Activated CD8-positive, alpha-beta memory T cell treated with anti-CD3 and anti-CD28 coated beads, Interleukin-2, amount 10 ng/mL, durations not matched to agents 7 days and 5 days (primary cell): ENCODE results near the gene CDX1. TPM values are rescaled to one million over a fixed set of nuclear protein-coding genes. Genes with fewer than 3 reads are reported as not detected.

ENCODE experiments used
- ATAC-seq: fragments of 150-1000 bp; cut with Tn5 transposase; one replicate; pipeline ENCODE4 v1.10.0; 2021; ENCODE audit warnings: moderate library complexity
- CTCF ChIA-PET: fragments of 350-600 bp; sonication (Branson Sonifier 250); formaldehyde crosslinking; loops from one replicate; lab custom pipeline; 2021; ENCODE audit warnings: antibody characterized with exemption; lab: Charles Lee
- DNase-seq: peaks from one replicate; pipeline ENCODE4 v3.0.0-alpha.2; 2020
- H3K27ac Mint-ChIP-seq: one replicate; pipeline ENCODE4 v1.8.0; 2021; ENCODE audit warnings: mild to moderate bottlenecking, mixed read lengths
- H3K27me3 Mint-ChIP-seq: one replicate; pipeline ENCODE4 v1.8.0; 2021; ENCODE audit warnings: mixed read lengths
- H3K36me3 Mint-ChIP-seq: one replicate; pipeline ENCODE4 v1.8.0; 2021; ENCODE audit warnings: mild to moderate bottlenecking, mixed read lengths
- H3K4me1 Mint-ChIP-seq: one replicate; pipeline ENCODE4 v1.8.0; 2021; ENCODE audit warnings: mixed read lengths
- H3K4me3 Mint-ChIP-seq: one replicate; pipeline ENCODE4 v1.8.0; 2021; ENCODE audit warnings: mild to moderate bottlenecking, moderate library complexity, mixed read lengths
- H3K9me3 Mint-ChIP-seq: one replicate; pipeline ENCODE4 v1.8.0; 2022; ENCODE audit warnings: low read depth, mixed read lengths
- total RNA-seq, 2 experiments: library from RNA; stranded (reverse); gene quantifications; one replicate each; pipeline ENCODE4 v1.2.3, GENCODE V29; 2021

The CDX1 gene
- total RNA-seq, 2 experiments from 2014 or later = not detected

DNA sequence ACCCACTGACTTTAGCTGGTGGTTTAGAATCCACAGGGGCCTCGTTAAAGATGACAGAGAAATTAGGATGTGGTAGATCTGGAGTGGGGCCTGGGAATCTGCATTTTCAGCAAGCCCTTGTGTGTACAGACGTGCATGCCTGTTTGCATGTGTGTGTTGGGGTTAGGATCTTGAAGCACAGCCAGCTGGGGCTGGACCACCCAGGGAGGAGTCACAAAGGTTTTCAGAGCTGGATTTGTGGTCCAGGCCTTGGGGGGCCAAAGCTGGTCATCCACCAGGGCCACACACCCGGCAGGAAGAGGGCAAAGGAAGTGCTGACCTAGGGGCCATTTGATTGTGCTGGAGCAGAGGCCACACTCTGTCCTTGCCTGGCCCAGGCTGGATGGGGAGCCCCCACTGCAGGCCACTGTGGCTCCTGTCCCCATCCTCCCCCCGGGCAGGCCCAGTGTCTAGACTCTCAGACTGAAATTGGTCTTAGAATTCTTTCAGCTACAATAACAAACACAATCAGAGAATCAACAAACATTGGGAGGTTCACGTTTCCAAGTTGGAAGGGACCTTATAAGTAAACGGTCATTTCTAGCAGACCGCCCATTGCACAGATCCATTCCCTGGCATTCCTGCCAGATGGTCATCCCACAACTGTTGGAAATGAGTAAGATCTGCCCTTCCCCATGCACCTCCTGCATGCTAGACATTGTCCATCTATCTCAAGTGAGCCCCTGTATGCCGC, 10.3 kb downstream of the CDX1 start:
- Mint-ChIP-seq H3K4me1 (no peaks in the 10 kb centered on the region), H3K9me3 (no peaks in the 10 kb centered on the region), H3K27ac (no peak overlapping the region), H3K36me3 (no peaks in the 10 kb centered on the region), H3K27me3 (peaks cover 32% of the 10 kb centered on the region), H3K4me3 (no peak overlapping the region)
- ATAC-seq (no peak), DNase-seq (no peak)
- CTCF ChIA-PET = interaction anchor here (1.0 to 3.2 kb wide), 10 partner anchors 8 to 58 kb away, joined by 3 to 33 read pairs (median 4); partner anchors contain the start of gene PDGFRB

DNA sequence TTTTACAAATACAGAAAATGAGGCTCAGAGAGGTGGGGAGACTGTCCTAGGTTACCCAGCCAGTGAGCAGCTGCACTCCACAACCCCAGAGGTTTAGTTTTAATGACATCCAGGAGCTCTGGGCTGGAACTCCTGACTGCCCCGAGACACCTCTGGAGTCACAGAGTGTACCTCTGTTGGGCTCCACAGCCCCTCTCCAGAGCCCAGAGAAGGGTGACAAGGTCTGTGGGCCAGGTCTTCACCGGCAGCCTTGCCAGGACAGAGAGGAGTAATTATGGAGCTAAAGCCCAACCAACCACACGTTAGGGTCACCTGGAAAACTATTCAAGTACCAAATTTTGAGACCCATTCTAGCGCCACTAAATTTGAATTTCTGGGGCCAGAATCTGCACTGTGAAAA, 11.1 kb downstream of the CDX1 start:
- CTCF ChIA-PET = interaction anchor here (1.1 to 3.1 kb wide), 4 partner anchors 9 to 40 kb away, joined by 3 to 20 read pairs (median 6); partner anchors contain the start of gene PDGFRB
- H3K27me3 Mint-ChIP-seq = peaks cover 34% of the 10 kb centered on the region

DNA sequence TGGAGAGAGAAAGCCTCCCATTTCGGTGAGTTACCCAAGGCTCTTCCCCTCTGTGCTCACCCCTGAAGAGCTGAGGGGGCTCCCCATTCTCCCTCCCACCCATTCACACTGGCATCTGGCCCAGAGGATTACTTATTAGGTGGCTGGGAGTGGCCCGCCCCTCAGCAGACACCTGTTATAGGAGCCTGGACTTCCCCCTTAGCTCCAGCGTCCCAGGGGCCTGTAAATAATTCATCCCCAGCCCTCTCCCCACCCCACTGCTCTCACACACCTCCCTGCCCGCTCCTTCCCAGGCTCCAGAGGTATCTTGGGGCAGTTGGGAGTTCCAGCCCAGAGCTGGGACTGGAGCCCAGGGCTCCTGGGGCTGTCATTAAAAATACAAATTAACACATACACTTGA, 11.7 kb downstream of the CDX1 start:
- Mint-ChIP-seq H3K9me3 (no peaks in the 10 kb centered on the region), H3K27me3 (peaks cover 32% of the 10 kb centered on the region), H3K4me3 (no peak overlapping the region), H3K4me1 (no peaks in the 10 kb centered on the region), H3K36me3 (no peaks in the 10 kb centered on the region), H3K27ac (no peak overlapping the region)
- DNase-seq (no peak), ATAC-seq (no peak)
- CTCF ChIA-PET = interaction anchor here (1.1 to 3.1 kb wide), 4 partner anchors 10 to 40 kb away, joined by 3 to 20 read pairs (median 6); partner anchors contain the start of gene PDGFRB

More for the DNA sequence above, 11.1 kb downstream of the CDX1 start:
- Mint-ChIP-seq H3K36me3 (no peaks in the 10 kb centered on the region), H3K9me3 (no peaks in the 10 kb centered on the region), H3K27ac (no peak overlapping the region), H3K4me1 (no peaks in the 10 kb centered on the region), H3K4me3 (no peak overlapping the region)
- ATAC-seq (no peak), DNase-seq (no peak)

- DNase-seq (no peak), ATAC-seq (no peak)
- H3K9me3 Mint-ChIP-seq = no peaks in the 10 kb centered on the region
- no peak overlapping the region for H3K4me3 Mint-ChIP-seq
- CTCF ChIA-PET = interaction anchor here (2.4 kb wide), 1 partner anchor 11 kb away, joined by 8 read pairs; no protein-coding TSS in a partner anchor
- H3K36me3 Mint-ChIP-seq = no peaks in the 10 kb centered on the region
- H3K27me3 Mint-ChIP-seq = peaks cover 24% of the 10 kb centered on the region
- no peaks in the 10 kb centered on the region for H3K4me1 Mint-ChIP-seq
- H3K27ac Mint-ChIP-seq = no peak overlapping the region
These were observed 12.5 kb downstream of the CDX1 start for GRCh38 chr5:150179019-150179620.

DNA sequence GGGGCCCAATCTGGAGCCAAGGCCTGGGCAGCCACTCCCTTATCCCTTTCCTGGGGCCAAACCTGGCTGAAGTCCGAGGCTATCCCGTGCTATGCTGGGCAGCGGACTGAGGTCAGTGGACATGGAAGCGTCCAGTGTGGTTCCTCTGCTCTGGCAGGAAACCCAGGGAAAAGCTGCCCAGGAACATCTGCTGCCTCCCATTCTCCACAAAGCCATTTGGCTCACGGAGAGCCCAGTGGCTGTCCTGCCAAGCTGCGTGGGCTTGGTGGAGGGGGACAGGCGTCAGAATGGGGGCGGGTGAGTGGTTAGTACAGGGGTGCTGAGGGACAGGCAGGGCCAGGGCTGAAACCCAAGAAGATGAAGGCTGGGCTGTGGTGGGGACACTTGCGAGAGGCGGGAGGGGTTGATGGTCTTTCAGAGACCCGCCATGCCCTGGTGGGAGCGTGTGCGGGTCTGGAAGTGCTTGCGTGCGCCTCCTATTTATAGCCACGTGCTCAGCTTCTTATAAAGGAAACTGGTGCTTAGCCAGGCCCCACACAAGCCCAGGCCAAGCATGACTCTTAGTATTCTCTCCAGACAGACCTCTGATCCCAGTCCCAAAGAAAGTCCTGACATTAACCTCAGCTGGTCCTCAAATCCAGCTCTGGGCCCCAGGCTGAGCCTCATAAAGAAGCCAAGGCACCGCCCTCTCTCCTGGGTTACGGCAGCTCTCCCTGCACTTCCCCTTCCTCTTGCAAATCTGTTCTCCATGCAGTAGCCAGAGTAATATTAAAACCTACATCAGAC, 13.9 kb downstream of the CDX1 start:
- H3K4me3 Mint-ChIP-seq = no peak overlapping the region
- no peak for DNase-seq
- no peaks in the 10 kb centered on the region for H3K36me3 Mint-ChIP-seq
- no peak overlapping the region for H3K27ac Mint-ChIP-seq
- CTCF ChIA-PET = interaction anchor here (1.0 to 1.3 kb wide), 2 partner anchors 17 to 18 kb away, joined by 3 read pairs; no protein-coding TSS in a partner anchor
- H3K9me3 Mint-ChIP-seq = no peaks in the 10 kb centered on the region
- H3K27me3 Mint-ChIP-seq = peaks cover 24% of the 10 kb centered on the region
- ATAC-seq = no peak
- no peaks in the 10 kb centered on the region for H3K4me1 Mint-ChIP-seq

DNA sequence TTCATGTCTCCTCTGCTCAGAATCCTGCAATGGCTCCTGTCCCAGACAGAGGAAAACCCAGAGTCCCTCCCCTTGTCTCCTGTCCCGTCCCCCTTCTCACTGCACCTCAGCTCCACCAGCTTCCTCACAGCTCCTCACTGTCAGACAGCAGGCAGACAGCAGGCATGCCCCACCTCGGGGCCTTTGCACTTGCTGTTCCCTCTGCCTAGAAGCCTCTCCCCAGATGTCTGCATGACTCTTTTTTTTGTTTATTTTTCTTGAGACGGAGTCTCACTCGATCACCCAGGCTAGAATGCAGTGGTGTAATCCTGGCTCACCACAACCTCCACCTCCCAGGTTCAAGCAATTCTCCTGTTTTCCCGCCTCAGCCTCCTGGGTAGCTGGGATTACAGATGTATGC, 14.4 kb downstream of the CDX1 start:
- ATAC-seq (no peak), DNase-seq (no peak)
- H3K9me3 Mint-ChIP-seq = no peaks in the 10 kb centered on the region
- H3K36me3 Mint-ChIP-seq = no peaks in the 10 kb centered on the region
- peaks cover 27% of the 10 kb centered on the region for H3K27me3 Mint-ChIP-seq
- no peak overlapping the region for H3K4me3 Mint-ChIP-seq
- no peak overlapping the region for H3K27ac Mint-ChIP-seq
- CTCF ChIA-PET = interaction anchor here (1.0 to 1.3 kb wide), 2 partner anchors 18 to 19 kb away, joined by 3 read pairs; no protein-coding TSS in a partner anchor
- no peaks in the 10 kb centered on the region for H3K4me1 Mint-ChIP-seq

- Mint-ChIP-seq H3K9me3 (no peaks in the 10 kb centered on the region), H3K36me3 (no peaks in the 10 kb centered on the region), H3K4me3 (no peak overlapping the region), H3K27ac (no peak overlapping the region), H3K4me1 (no peaks in the 10 kb centered on the region), H3K27me3 (peaks cover 33% of the 10 kb centered on the region)
- CTCF ChIA-PET = interaction anchor here (1.0 kb wide), 2 partner anchors 19 to 254 kb away, joined by 3 read pairs; no protein-coding TSS in a partner anchor
- DNase-seq (no peak), ATAC-seq (no peak)
These were observed 15.4 kb downstream of the CDX1 start for GRCh38 chr5:150181766-150182545.

DNA sequence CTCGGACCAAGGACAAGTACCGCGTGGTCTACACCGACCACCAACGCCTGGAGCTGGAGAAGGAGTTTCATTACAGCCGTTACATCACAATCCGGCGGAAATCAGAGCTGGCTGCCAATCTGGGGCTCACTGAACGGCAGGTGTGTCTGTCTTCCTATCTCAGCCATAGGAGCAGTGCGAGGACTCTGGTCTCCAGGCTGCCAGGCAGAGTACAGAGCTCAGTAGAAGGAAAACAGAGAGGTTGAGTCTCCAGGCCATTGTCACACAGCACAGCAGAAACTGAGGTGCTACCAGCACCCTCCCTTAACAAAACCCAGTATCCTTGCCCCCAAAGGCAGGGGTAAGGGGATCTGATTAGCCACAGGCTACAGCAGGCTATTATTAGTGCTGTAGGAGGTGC, 16.2 kb downstream of the CDX1 start:
- ATAC-seq (no peak), DNase-seq (no peak)
- H3K9me3 Mint-ChIP-seq = no peaks in the 10 kb centered on the region
- H3K27me3 Mint-ChIP-seq = peaks cover 37% of the 10 kb centered on the region
- H3K36me3 Mint-ChIP-seq = no peaks in the 10 kb centered on the region
- no peak overlapping the region for H3K27ac Mint-ChIP-seq
- CTCF ChIA-PET = interaction anchor here (1.0 kb wide), 1 partner anchor 253 kb away, joined by 3 read pairs; no protein-coding TSS in a partner anchor
- H3K4me1 Mint-ChIP-seq = no peaks in the 10 kb centered on the region
- no peak overlapping the region for H3K4me3 Mint-ChIP-seq

DNA sequence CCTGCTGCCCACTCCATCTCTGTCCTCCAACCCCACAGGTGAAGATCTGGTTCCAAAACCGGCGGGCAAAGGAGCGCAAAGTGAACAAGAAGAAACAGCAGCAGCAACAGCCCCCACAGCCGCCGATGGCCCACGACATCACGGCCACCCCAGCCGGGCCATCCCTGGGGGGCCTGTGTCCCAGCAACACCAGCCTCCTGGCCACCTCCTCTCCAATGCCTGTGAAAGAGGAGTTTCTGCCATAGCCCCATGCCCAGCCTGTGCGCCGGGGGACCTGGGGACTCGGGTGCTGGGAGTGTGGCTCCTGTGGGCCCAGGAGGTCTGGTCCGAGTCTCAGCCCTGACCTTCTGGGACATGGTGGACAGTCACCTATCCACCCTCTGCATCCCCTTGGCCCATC, 16.9 kb downstream of the CDX1 start:
- H3K27me3 Mint-ChIP-seq = peaks cover 44% of the 10 kb centered on the region
- CTCF ChIA-PET = no interaction called here
- DNase-seq (no peak), ATAC-seq (no peak)
- H3K27ac Mint-ChIP-seq = no peak overlapping the region
- H3K4me1 Mint-ChIP-seq = no peaks in the 10 kb centered on the region
- H3K4me3 Mint-ChIP-seq = no peak overlapping the region
- no peaks in the 10 kb centered on the region for H3K9me3 Mint-ChIP-seq
- H3K36me3 Mint-ChIP-seq = no peaks in the 10 kb centered on the region

GRCh38 chr5:150184006-150184405, 17.4 kb downstream of the CDX1 start:
- DNase-seq (no peak), ATAC-seq (no peak)
- Mint-ChIP-seq H3K4me1 (no peaks in the 10 kb centered on the region), H3K27ac (no peak overlapping the region), H3K4me3 (no peak overlapping the region), H3K27me3 (peaks cover 45% of the 10 kb centered on the region), H3K36me3 (no peaks in the 10 kb centered on the region), H3K9me3 (no peaks in the 10 kb centered on the region)
- CTCF ChIA-PET = no interaction called here

DNA sequence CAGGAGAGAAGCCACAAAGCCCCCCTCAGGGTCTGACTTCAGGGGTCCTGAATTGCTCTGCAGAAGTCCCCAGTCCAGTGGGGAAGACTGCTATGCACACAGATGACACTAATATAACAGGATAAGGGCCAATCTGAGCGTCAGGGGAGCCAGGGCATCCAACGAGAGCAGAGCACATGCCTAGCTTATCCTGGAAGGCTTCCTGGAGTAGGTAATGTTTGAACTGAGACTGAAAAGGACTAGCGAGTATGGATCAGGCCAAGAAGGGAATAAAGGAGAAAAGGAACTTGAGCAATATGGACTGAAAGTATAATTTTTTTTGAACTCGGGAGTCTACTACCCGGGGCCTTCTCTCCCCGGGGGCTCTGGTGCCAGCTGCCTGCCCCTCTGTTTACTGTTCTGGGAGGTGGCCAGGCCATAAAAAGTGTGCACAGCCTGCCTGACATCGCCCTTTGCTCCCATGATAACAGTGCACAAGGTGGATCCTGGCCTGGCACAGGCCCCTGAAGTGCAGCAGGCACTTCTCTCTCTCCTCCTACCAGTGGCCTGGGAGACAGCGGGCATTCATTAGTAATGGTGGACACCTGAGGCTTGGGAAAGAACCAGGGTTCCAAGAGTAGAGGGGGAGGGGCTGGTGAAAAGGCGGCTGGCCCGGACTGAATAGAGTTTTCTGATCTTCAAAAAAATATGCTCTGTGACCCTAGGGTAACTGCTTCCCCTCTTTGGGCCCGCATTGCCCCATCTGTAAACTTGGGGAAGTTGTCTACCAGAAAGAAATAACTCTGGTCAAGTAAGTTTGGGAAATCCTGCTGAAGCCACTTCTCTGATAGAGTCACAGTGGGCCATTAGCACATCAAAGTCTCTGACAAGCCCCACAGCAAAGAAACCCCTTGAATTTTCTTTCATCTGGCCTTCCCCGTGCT, 18.7 kb downstream of the CDX1 start:
- DNase-seq (no peak), ATAC-seq (no peak)
- Mint-ChIP-seq H3K4me1 (no peaks in the 10 kb centered on the region), H3K27me3 (peaks cover 55% of the 10 kb centered on the region), H3K36me3 (no peaks in the 10 kb centered on the region), H3K27ac (no peak overlapping the region), H3K9me3 (no peaks in the 10 kb centered on the region), H3K4me3 (no peak overlapping the region)
- CTCF ChIA-PET = no interaction called here

- DNase-seq (no peak), ATAC-seq (no peak)
- H3K4me3 Mint-ChIP-seq = no peak overlapping the region
- H3K4me1 Mint-ChIP-seq = no peaks in the 10 kb centered on the region
- H3K36me3 Mint-ChIP-seq = no peaks in the 10 kb centered on the region
- peaks cover 62% of the 10 kb centered on the region for H3K27me3 Mint-ChIP-seq
- H3K27ac Mint-ChIP-seq = no peak overlapping the region
- CTCF ChIA-PET = no interaction called here
- H3K9me3 Mint-ChIP-seq = no peaks in the 10 kb centered on the region
These were observed 19.6 kb downstream of the CDX1 start for GRCh38 chr5:150186137-150186536.
